ENCODE data around the gene NKD1. TPM values are rescaled to one million over a fixed set of nuclear protein-coding genes. Genes with fewer than 3 reads are reported as not detected.
A peak's percentile ranks its signal among the peaks of the same experiment; 100 is the strongest.

NKD1 gene
- total RNA-seq, 1 donor from 2014 or later = 54.7 TPM

GRCh38 chr16:50628156-50628802 is 80.1 kb downstream of the NKD1 start:
- peaks cover 9% of the 10 kb centered on the region for H3K36me3 Mint-ChIP-seq (ENCODE audit: low read depth)

DNA sequence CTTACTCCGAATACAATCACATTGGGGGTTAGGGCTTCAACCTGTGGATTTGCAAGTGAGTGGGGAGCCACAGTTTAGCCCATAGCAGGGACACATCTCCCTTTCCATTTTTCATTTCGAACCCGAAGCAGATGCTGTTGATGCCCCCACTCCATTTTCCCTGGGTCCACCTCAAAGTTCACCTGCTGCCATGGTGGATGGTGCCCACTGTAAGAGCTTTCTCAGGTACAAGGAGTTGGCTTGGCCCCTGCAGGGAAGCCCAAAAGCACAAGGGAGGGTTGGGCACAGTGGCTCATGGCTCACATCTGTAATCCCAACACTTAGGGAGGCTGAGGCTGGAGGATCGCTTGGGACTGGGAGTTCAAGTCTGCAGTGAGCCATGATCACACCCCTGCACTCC is 81.1 kb downstream of the NKD1 start:
- Mint-ChIP-seq H3K4me3 (no peak overlapping the region), H3K36me3 (ENCODE audit: low read depth) (peaks cover 9% of the 10 kb centered on the region), H3K4me1 (no peaks in the 10 kb centered on the region), H3K9me3 (no peaks in the 10 kb centered on the region), H3K27me3 (ENCODE audit: low read depth) (no peaks in the 10 kb centered on the region), H3K27ac (ENCODE audit: unreplicated experiment) (peak overlapping the region; percentile 43)
- TF ChIP-seq, protein P1, sequence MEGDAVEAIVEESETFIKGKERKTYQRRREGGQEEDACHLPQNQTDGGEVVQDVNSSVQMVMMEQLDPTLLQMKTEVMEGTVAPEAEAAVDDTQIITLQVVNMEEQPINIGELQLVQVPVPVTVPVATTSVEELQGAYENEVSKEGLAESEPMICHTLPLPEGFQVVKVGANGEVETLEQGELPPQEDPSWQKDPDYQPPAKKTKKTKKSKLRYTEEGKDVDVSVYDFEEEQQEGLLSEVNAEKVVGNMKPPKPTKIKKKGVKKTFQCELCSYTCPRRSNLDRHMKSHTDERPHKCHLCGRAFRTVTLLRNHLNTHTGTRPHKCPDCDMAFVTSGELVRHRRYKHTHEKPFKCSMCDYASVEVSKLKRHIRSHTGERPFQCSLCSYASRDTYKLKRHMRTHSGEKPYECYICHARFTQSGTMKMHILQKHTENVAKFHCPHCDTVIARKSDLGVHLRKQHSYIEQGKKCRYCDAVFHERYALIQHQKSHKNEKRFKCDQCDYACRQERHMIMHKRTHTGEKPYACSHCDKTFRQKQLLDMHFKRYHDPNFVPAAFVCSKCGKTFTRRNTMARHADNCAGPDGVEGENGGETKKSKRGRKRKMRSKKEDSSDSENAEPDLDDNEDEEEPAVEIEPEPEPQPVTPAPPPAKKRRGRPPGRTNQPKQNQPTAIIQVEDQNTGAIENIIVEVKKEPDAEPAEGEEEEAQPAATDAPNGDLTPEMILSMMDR (conservative IDR thresholded peaks at IDR 0.05) = no peak
- no peak for DNase-seq (ENCODE audit: low read depth, low spot score)

More at GRCh38 chr16:50628156-50628802, 80.1 kb downstream of the NKD1 start:
- Mint-ChIP-seq H3K4me3 (no peak overlapping the region), H3K27ac (ENCODE audit: unreplicated experiment) (peak overlapping the region; percentile 67), H3K9me3 (no peaks in the 10 kb centered on the region), H3K27me3 (ENCODE audit: low read depth) (no peaks in the 10 kb centered on the region), H3K4me1 (no peaks in the 10 kb centered on the region)
- TF ChIP-seq, protein P1 (conservative IDR thresholded peaks at IDR 0.05) = no peak
- no peak for DNase-seq (ENCODE audit: low read depth, low spot score)

- Mint-ChIP-seq H3K27me3 (ENCODE audit: low read depth) (no peaks in the 10 kb centered on the region), H3K9me3 (no peaks in the 10 kb centered on the region), H3K36me3 (ENCODE audit: low read depth) (peaks cover 9% of the 10 kb centered on the region), H3K4me3 (no peak overlapping the region), H3K27ac (ENCODE audit: unreplicated experiment) (no peak overlapping the region), H3K4me1 (no peaks in the 10 kb centered on the region)
- DNase-seq (ENCODE audit: low read depth, low spot score) = no peak
- TF ChIP-seq, protein P1 (conservative IDR thresholded peaks at IDR 0.05) = no peak
Measured at GRCh38 chr16:50630394-50631020, 82.3 kb downstream of the NKD1 start.

GRCh38 chr16:50631249-50631984 is 83.2 kb downstream of the NKD1 start:
- Mint-ChIP-seq H3K4me1 (no peaks in the 10 kb centered on the region), H3K27ac (ENCODE audit: unreplicated experiment) (peak overlapping the region; percentile 22), H3K27me3 (ENCODE audit: low read depth) (no peaks in the 10 kb centered on the region), H3K4me3 (no peak overlapping the region), H3K9me3 (no peaks in the 10 kb centered on the region), H3K36me3 (ENCODE audit: low read depth) (peaks cover 9% of the 10 kb centered on the region)
- DNase-seq (ENCODE audit: low read depth, low spot score) = no peak
- TF ChIP-seq, protein P1 (conservative IDR thresholded peaks at IDR 0.05) = no peak

DNA sequence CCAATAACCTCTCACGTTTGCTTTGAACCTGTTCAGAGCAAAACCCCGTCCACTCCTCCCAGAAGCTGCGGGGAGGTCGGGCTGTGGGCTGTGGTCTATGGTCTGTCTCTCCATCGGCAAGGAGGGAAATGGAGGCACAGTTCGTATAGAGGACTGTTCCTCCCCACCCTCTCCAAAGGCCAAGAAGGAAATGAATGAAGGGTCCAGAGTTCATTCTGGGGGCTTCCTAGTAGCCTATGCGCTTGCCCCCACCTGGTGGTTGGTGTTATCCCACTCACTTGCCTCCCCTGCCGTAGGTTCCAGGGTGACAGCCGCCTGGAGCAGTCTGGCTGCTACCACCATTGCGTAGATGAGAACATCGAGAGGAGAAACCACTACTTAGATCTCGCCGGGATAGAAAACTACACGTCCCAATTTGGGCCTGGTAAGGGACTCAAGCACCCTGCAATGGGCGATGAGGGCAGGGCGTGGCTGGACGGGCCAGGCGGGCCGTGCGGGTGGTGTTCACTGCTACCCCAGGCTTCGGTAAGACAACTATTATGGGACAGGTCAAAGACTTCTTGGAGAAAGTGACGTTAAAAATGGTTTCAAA is 83.9 kb downstream of the NKD1 start:
- TF ChIP-seq, protein P1 (conservative IDR thresholded peaks at IDR 0.05) = no peak
- peaks cover 9% of the 10 kb centered on the region for H3K36me3 Mint-ChIP-seq (ENCODE audit: low read depth)
- H3K4me3 Mint-ChIP-seq = no peak overlapping the region
- no peak for DNase-seq (ENCODE audit: low read depth, low spot score)
- H3K27ac Mint-ChIP-seq (ENCODE audit: unreplicated experiment) = no peak overlapping the region
- no peaks in the 10 kb centered on the region for H3K9me3 Mint-ChIP-seq
- H3K27me3 Mint-ChIP-seq (ENCODE audit: low read depth) = no peaks in the 10 kb centered on the region
- peaks cover 6% of the 10 kb centered on the region for H3K4me1 Mint-ChIP-seq
